Activated T-cell treated with anti-CD3 and anti-CD28 coated beads, Interleukin-2, amount 50 U/mL, for 1 hour (primary cell): Measurements from ENCODE around the gene SPRED2.
"Not testable (repeated sequence)": the region's sequence is repeated elsewhere in the genome, so short reads cannot be mapped to it uniquely, and the experiment has no call there.

Experiments used
- DNase-seq: peaks from one replicate; pipeline ENCODE4 v3.0.0-alpha.2; 2020

SPRED2 gene

GRCh38 chr2:65361623-65362022 is 70.8 kb downstream of the SPRED2 start:
- no peak for DNase-seq

GRCh38 chr2:65360441-65360840 is 72.0 kb downstream of the SPRED2 start:
- no peak for DNase-seq

GRCh38 chr2:65358678-65359400 is 73.6 kb downstream of the SPRED2 start:
- no peak for DNase-seq

DNA sequence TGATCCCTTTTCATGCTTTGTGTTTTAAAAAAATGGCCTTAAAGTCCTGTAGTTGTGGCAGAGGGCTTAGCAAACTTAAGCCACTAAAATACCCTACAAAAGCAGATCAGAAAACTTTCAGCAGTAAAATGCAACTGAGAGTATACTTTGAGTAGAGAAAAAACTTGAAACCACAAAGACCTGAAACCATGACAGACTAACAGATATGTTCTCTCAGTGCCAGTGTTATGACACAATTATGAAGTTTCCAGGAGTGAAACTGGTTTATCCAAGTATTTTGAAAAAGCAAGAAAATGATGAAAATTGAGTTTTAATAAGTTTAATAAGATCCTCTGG is 74.5 kb downstream of the SPRED2 start:
- DNase-seq: no peak

- no peak for DNase-seq
Measured at GRCh38 chr2:65357095-65357958, 75.1 kb downstream of the SPRED2 start.

DNA sequence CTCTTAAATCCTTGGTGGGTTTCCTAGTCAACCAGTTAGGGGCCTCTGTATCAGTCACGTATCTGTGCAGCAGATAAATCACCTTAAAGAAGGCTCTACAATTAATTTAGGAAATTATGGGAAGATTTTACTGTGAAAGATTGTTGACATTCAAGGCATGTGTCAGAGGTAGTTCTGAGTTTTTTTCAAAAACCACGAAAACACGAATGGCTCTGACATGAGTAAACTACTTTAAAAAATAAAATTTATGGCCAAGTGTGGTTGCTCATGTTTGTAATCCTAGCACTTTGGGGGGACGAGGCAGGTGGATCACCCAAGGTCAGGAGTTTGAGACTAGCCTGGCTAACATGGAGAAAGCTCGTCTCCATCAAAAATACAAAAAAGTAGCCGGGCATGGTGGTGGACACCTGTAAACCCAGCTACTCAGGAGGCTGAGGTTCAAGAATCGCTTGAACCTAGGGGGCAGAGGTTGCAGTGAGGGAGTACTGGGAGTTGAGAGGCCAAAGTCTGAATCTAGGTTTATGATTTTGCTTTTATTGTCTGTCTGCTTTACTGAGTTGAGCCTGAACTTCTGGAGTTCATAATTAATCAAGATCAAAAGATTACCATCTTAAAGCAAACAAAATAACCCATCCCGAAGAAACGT is 77.1 kb downstream of the SPRED2 start:
- DNase-seq: no peak

GRCh38 chr2:65354773-65355172 is 77.6 kb downstream of the SPRED2 start:
- no peak for DNase-seq

DNA sequence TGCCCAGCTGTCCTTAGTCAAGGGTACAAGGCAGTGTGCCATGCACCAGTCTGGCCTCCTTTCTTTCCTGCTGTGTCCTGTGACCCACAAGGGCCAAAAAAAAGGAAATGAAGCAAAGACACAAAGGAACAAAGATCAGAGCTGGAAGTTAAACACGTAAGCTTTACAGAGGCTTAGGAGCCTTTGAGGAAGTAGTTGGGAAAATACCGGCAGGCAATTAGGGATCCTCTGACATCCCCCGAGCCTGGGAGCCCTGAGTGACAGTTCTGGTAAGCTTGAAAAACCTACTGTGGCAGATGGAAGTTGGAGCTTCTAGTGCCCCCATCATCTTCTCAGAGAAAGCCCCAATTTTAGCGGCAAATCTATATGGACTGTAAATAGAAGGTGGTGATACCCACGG is 78.5 kb downstream of the SPRED2 start:
- DNase-seq: no peak

DNA sequence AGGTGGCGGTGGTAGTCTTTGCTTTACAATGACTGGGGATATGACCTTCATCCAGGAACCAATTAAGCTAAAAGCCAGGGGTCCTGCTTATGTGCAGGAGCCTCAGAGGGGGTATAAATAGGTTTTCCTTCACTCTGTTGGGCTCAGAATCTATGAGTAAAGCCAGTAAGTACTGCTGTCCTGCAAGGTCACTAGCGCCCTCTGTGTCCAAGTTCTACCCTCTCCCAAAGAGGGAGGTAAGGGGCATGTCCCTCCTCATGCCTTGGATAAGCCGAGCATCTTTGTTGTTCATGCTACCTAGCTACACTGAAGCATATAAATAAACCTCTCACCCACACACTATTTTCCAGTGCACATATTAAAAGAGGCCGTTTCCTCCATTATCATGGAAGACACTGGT is 79.4 kb downstream of the SPRED2 start:
- DNase-seq: no peak

- no peak for DNase-seq
Measured at GRCh38 chr2:65351948-65352595, 80.3 kb downstream of the SPRED2 start.

GRCh38 chr2:65351234-65351947 is 81.0 kb downstream of the SPRED2 start:
- DNase-seq: no peak

- no peak for DNase-seq
Measured at GRCh38 chr2:65350651-65351056, 81.7 kb downstream of the SPRED2 start.

- no peak for DNase-seq
Measured at GRCh38 chr2:65349863-65350262, 82.5 kb downstream of the SPRED2 start.

DNA sequence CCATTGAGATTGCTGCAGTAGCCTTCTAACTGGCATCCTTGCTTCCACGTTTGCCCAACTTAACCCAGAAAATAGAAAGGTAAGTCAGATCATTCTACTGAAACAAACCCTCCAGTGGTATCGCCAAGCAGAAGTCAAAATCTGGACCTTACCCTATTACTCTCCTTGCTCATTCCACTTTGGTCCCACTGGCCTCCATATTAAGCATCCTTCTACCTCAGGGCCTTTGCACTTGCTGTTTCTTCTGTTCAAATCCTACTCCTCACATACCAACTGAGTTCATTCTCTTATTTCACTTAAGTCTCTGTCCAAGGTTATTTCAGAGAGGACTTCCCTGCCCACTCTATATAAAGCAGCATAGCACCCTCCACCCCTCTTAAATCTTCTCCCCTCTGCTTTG is 84.5 kb downstream of the SPRED2 start:
- no peak for DNase-seq

DNA sequence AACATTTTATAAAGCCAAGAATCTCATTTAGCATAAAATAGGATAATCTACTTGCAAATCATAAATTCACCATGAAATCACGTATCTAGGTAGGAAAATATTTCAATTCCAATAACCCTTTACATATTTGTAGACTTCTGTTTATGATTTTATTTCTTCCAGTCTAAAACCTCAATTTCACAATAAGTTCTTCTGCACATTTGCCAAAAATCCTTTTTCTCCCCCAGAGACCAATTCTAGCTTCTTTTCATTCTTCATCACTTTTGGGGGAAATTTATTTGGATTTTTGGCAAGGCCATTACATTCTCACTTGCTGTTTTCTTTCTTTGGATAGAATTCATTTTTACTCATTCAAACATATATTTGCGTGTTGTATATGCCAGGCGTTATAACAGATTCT is 86.8 kb downstream of the SPRED2 start:
- DNase-seq: no peak

DNA sequence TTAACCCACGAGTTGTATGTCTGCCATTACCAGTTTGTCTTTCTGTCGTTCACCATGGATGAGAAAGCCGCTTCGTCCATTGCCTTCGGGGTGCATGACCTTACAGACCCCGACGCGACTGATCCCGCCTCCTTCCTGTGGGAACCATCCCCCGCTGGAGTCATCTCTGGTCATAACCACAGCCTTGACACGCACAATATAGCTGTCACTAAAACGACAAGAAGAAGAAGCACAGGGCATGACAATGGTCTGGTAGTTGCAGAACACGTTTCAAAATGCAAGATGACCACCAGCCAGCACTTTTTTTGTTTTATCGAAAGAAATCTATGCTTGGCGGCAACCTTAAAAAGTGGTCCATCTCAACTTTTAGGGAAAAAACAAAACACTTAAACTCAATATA is 87.7 kb downstream of the SPRED2 start:
- no peak for DNase-seq

DNA sequence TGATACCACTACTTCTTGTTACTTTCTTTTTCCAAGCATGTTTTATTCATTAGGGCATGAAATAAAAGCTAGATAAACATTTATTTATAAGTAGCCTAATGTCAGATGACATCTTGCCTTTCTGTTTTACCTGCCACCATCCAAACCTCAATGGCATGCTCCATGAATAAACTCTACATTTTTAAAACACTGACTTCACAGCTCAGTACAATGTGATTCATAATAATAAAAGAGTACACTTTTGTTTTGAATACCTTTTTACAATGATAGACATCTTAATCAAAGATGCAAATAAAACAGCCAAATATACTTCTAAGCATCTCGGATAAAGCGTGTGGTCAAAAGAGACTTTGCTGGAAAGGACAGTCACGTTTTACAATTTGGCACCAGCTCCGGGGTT is 88.2 kb downstream of the SPRED2 start:
- no peak for DNase-seq

DNA sequence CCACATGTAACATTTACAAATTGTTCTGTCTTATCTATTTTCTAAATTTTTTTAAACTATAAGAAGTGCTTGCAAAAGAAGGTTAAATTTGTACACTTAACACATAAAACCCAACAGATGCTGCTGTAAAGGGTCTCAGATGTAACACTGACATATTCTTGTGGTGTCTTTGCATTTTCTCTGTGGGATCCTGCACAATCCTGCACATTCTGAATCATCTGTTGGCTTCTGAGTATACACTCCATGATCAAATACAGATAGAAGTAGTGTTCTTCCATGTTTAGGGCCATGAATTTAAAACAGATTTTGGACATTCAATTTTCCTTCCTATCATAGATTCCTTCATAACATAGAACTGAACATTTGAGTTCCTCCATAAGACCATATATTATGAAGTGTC is 89.0 kb downstream of the SPRED2 start:
- no peak for DNase-seq

DNA sequence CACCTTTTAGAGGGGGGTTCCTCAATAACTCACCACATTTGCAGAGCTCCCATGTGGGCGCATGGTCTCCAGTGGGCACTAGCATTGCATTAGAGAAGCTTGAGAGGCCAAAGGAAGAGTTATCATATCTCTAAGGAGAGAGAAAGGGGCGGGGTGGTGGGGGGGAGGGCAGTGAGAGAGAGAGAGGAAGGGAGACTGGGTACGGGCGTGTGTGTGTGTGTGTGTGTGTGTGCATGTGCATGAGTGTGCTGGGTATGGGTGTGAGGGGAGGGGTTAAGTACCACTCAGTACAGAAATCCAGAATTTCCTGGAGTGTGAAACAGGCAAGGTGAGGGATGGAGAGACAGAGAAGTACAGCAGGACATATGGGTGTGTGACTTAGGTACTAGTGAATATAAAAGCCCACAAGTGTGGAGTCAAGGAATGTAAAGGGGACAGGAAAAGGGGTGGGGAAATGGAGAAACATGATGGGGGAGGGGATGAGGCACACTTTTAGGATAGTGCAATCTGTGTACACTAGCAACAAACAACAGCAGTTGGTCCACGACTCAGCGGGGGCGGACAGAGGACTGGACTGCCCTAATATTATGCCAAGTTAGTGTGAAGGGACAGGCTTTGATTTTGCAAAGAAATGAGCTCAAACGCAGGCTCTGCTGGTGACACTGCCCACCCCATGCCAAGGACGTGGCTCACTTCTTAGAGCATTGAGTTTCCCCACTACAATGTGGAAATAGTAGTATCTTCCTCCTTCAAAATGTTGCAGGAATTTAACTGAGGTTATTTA is 91.3 kb downstream of the SPRED2 start:
- DNase-seq: no peak

DNA sequence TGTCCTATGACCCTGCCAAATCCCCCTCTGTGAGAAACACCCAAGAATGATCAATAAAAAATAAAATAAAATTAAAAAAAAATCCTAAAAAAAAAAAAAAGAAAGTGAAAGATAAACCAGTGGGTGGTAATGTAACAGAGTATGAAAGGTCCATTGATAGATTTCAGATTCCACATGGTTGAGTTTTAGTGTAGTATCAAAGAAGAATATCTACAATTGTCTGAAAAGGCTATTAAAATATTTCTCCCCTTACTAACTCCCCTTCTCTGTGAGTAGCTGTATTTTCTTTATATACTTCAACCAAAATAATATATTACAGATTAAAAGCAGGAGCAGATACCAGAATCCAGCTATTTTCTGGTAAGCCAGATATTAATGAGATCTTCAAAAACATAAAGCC is 92.8 kb downstream of the SPRED2 start:
- no peak for DNase-seq

- not testable (repeated sequence) for DNase-seq
Measured at GRCh38 chr2:65338830-65339495, 93.4 kb downstream of the SPRED2 start.
